ENCODE data around the gene SDSL. TPM values are rescaled to one million over a fixed set of nuclear protein-coding genes. Genes with fewer than 3 reads are reported as not detected.

The SDSL gene
- total RNA-seq, 2 donors from 2014 or later: 7.5 to 15.2 TPM

DNA sequence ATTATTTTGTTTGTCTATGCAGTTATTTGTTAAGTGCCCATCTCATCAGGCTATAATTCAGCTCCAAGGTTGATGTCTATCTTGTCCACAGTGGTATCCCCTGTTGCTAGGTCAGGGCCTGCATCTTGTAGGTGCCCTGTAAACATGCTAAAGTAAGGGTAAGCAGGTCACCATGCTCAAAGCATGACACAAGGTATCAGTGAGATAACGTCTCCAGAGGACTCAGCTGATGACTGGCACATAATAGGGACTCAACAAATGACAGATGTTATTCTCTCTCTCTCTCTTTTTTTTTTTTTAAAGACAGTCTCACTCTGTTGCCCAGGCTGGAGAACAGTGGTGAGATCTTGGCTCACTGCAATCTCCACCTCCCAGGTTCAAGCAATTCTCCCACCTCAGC lies 2.3 kb downstream of the SDSL start:
- Histone ChIP-seq H3K27ac (no peak overlapping the region), H3K4me3 (no peak overlapping the region), H3K9me3 (no peaks in the 10 kb centered on the region), H3K4me1 (peaks cover 18% of the 10 kb centered on the region), H3K36me3 (replicated peaks in 1 of 2; ENCODE audit: insufficient read depth in 1 of 2, low read depth in 2 of 2) (no peaks in the 10 kb centered on the region), H3K27me3 (no peaks in the 10 kb centered on the region)
- no peak for DNase-seq
- ATAC-seq: no peak
- 62 to 81% methylated on average over 1 of the region's 1 CpG for WGBS, 2 donors
- TF ChIP-seq, protein P1, sequence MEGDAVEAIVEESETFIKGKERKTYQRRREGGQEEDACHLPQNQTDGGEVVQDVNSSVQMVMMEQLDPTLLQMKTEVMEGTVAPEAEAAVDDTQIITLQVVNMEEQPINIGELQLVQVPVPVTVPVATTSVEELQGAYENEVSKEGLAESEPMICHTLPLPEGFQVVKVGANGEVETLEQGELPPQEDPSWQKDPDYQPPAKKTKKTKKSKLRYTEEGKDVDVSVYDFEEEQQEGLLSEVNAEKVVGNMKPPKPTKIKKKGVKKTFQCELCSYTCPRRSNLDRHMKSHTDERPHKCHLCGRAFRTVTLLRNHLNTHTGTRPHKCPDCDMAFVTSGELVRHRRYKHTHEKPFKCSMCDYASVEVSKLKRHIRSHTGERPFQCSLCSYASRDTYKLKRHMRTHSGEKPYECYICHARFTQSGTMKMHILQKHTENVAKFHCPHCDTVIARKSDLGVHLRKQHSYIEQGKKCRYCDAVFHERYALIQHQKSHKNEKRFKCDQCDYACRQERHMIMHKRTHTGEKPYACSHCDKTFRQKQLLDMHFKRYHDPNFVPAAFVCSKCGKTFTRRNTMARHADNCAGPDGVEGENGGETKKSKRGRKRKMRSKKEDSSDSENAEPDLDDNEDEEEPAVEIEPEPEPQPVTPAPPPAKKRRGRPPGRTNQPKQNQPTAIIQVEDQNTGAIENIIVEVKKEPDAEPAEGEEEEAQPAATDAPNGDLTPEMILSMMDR (IDR thresholded peaks at IDR 0.05): no peak
- no peak for TF ChIP-seq POLR2A (IDR thresholded peaks at IDR 0.05)
- intact Hi-C loops (cut with DNase I): loop anchor here (10.0 kb wide), 2 partner anchors 110 to 230 kb away; no protein-coding TSS in a partner anchor

GRCh38 chr12:113424915-113425823 lies 3.0 kb downstream of the SDSL start:
- Histone ChIP-seq H3K4me1 (peaks cover 18% of the 10 kb centered on the region), H3K27me3 (no peaks in the 10 kb centered on the region), H3K9me3 (no peaks in the 10 kb centered on the region), H3K4me3 (no peak overlapping the region), H3K27ac (no peak overlapping the region), H3K36me3 (replicated peaks in 1 of 2; ENCODE audit: insufficient read depth in 1 of 2, low read depth in 2 of 2) (no peaks in the 10 kb centered on the region)
- DNase-seq (peak; percentile 42 to 65 (median 57)), ATAC-seq (no peak)
- TF ChIP-seq, protein P1 (IDR thresholded peaks at IDR 0.05): peak; percentile 52 to 89 (median 82)
- TF ChIP-seq POLR2A (IDR thresholded peaks at IDR 0.05): no peak
- intact Hi-C loops (cut with DNase I): loop anchor here (10.0 kb wide), 2 partner anchors 110 to 230 kb away; no protein-coding TSS in a partner anchor
- 55 to 65% methylated on average over 16 to 20 of the region's 20 CpGs for whole genome bisulfite sequencing, 2 donors

- 55 to 64% methylated on average over 11 of the region's 11 CpGs for WGBS, 2 donors
- intact Hi-C loops (cut with DNase I): loop anchor here (10.0 kb wide), 2 partner anchors 111 to 231 kb away; no protein-coding TSS in a partner anchor
These were observed 3.8 kb downstream of the SDSL start for GRCh38 chr12:113425960-113426453.

GRCh38 chr12:113427882-113428281 lies 5.7 kb downstream of the SDSL start:
- Histone ChIP-seq H3K36me3 (replicated peaks in 1 of 2; ENCODE audit: insufficient read depth in 1 of 2, low read depth in 2 of 2) (no peaks in the 10 kb centered on the region), H3K4me1 (peaks cover 8% of the 10 kb centered on the region), H3K4me3 (no peak overlapping the region), H3K27me3 (no peaks in the 10 kb centered on the region), H3K27ac (no peak overlapping the region), H3K9me3 (no peaks in the 10 kb centered on the region)
- TF ChIP-seq POLR2A (IDR thresholded peaks at IDR 0.05): no peak
- TF ChIP-seq, protein P1 (IDR thresholded peaks at IDR 0.05): no peak
- WGBS, 2 donors: 82 to 91% methylated on average over 6 to 9 of the region's 9 CpGs
- ATAC-seq (no peak), DNase-seq (no peak)
- intact Hi-C loops (cut with DNase I): loop anchor here (10.0 kb wide), 2 partner anchors 113 to 233 kb away; no protein-coding TSS in a partner anchor

More at GRCh38 chr12:113425960-113426453, 3.8 kb downstream of the SDSL start:
- Histone ChIP-seq H3K27me3 (no peaks in the 10 kb centered on the region), H3K36me3 (replicated peaks in 1 of 2; ENCODE audit: insufficient read depth in 1 of 2, low read depth in 2 of 2) (no peaks in the 10 kb centered on the region), H3K9me3 (no peaks in the 10 kb centered on the region), H3K4me1 (peaks cover 18% of the 10 kb centered on the region), H3K27ac (no peak overlapping the region), H3K4me3 (no peak overlapping the region)
- ATAC-seq (no peak), DNase-seq (no peak)
- TF ChIP-seq, protein P1 (IDR thresholded peaks at IDR 0.05): no peak
- no peak for TF ChIP-seq POLR2A (IDR thresholded peaks at IDR 0.05)

All from body of pancreas (tissue), 4 donors.